Measurements from ENCODE around the gene DNAH17.

Gene DNAH17

GRCh38 chr17:78538033-78538776 is 39.0 kb downstream of the DNAH17 start:
- DNase-seq: no peak

GRCh38 chr17:78537217-78537860 is 39.9 kb downstream of the DNAH17 start:
- no peak for DNase-seq

DNA sequence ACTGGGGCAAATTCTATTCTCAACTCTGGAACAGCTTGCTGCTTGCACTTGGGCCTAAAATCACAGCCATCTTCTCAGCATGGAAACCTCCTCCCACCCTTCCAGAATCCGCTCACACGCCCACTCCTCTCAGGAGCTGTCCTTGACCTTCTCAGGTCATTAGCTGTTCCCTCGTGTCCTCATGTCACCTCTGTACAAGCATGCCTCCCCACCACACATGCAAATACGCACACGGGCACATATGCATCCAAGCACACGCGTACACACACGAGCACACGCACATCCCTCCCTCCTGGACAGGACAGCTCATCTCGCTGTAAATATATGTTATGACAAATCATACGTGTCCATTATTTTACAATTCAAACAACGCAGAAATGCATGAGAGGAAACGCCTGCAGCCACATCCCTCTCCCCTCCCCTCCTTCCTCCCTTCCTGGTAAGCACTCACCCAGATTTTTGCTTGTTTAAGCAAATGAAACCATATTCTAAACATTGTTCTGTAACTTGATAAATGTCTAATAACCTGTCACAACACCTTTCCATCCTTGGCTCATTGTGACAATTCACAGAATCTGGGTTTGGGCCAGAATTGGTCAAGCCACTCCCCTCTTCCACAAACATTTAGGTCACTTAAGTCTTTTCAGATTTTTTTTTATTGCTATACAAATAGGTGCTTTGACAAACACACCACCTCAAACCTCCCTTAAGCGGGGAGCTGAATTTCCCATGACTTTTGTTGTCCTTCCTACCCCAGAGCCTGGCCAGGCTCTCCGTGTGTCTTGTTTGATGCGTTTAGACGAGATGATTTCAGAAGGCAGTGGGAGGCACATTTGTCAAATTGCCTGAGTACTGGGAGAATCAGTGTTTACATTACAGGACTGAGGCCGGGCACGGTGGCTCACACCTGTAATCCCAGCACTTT is 41.7 kb downstream of the DNAH17 start:
- DNase-seq: no peak

DNA sequence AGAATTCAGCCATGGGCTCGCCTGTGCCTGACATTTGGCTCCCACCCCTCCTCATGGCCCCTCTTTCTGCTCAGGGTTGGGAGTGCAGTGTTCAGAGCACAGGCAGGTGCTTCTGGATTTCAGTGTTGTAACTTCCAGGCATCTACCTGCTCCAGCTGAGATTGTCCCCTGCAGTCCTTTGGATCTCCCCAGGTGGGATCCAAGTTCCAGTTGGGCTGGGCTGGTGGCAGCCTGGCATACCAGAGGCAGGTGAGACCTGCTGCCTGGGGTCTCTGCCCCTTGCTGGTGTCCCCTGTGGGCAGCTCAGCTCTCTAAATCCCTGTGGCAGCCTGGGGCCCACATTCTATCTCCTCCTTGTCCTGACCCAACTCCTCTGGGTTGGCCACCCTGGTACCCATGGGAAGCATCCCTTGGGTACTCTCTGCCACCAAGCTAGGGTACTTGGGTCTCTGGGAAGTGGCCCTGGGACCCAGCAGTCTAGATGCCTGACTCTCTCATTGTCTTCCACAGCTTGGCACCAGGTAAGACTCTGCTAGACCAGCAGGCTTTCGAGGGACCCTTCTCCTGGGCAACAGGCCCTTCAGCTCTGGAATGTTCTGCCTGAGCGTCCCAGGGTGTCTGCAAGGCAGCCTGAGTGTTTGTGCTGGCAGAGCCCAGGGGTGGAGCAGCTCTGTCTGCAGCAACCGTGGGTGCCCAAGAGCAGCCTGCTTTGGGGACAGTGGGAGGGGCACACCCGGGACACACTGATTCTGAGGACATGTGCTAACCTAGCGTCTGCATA is 42.5 kb downstream of the DNAH17 start:
- DNase-seq: no peak

- no peak for DNase-seq
These were observed 44.1 kb downstream of the DNAH17 start for GRCh38 chr17:78532922-78533640.

- DNase-seq: no peak
These were observed 44.9 kb downstream of the DNAH17 start for GRCh38 chr17:78532311-78532710.

GRCh38 chr17:78530675-78531074 is 46.5 kb downstream of the DNAH17 start:
- no peak for DNase-seq

- no peak for DNase-seq
These were observed 47.1 kb downstream of the DNAH17 start for GRCh38 chr17:78529871-78530670.

- DNase-seq: no peak
These were observed 47.9 kb downstream of the DNAH17 start for GRCh38 chr17:78529251-78529650.

GRCh38 chr17:78528541-78528940 is 48.7 kb downstream of the DNAH17 start:
- DNase-seq: no peak

DNA sequence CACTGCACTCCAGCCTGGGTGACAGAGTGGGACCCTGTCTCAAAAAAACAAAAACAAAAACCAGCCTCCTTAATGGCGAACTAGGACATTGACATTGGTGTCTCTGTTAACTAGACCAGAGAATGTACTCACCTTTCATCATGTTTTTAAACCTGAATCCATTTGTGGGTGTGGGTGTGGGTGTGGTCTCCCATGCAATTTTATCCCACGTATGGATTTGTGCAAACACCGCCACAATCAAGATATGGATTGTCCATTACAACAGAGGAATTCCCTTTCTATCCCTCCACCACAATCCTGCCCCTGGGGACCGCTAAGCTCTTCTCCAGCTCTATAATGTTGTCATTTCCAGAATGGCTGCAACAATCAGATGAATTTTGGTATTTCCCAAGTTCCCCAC is 49.9 kb downstream of the DNAH17 start:
- no peak for DNase-seq

- no peak for DNase-seq
These were observed 50.8 kb downstream of the DNAH17 start for GRCh38 chr17:78526231-78527025.

DNA sequence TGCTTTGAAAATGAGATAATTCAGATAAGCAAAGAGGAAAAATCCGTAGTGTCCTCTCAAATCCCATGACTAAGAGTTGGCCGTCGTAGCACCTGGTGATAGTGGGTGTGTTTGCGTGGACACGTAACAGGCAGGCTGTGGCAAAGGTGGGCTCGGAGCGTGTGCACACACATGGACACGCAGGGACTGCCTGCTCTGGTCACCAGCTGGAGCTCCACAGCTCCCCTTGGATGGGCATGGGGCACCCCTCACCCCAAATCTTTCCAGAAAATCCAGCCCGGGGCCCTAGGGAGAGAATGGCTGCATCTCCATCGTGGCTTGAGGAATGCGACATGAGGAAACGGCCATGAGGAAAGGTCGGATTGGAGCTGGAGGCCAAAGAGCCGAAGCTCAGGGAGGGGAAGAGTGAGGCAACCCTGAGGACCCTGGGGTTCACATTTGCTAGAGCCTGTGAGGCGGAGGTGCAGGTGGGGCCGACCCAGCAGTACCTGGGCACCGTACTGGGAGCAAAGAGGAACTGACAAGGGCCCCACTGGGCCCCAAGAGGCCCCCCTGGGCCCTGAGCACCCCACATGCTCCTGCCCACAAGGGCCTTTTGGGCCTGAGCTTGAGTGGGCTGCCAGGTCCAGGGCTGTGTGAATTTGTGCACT is 51.6 kb downstream of the DNAH17 start:
- DNase-seq: no peak

DNA sequence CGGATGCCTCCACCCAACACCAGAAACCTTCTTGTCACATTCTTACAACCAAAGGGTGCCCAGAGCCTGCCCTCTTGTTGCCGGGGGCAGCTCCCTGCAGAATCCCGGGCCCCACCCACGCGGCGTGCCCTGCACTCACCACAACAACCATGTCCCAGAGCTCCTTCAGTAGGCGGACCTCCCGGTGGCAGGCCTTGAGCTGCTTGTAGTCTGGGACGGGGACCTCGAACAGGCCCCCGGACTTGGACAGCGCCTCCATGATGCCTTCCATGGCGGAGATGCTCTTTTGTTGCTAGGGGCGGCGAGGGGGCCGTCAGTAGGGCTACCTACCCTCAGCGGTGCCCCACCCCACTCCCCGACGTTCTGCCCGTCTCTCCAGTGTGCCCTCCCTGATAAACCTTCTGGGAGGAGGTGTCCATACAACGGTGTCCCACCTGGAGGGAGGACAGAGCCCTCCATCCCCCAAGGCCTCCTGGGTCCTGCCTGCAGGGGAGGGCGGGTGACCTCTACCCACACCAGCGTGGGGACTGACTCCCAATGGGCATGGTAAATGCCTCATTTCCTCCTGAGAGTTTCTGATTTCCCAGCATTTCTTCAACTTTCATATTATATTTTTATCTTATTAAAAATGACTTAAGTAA is 52.2 kb downstream of the DNAH17 start:
- no peak for DNase-seq

DNA sequence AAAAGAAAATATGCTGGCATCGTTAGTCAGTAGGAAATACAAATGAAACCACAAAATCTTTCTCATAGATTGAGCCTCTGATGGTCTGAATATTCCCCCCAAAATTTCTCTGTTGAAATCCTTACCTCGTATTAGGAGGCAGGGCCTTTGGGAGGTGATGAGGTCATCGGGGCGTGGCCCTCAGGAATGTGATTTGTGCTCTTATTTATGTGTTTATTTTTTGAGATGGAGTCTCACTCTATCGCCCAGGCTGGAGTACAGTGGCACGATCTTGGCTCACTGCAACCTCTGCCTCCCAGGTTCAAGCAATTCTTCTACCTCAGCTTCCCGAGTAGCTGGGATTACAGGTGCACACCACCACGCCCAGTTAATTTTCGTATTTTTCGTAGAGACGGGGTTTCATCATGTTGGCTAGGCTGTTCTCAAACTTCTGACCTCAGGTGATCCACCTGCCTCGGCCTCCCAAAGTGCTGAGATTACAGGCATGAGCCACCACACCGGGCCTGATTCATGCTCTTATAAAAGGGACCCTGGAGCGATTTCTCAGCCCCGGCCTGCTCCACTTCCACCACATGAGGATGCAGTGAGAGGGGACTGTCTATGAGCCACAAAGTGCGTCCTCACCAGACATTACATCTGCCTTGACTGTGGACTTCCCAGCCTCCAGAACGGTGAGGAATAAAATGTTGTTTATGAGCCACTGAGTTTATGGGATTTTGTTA is 53.1 kb downstream of the DNAH17 start:
- no peak for DNase-seq

- no peak for DNase-seq
These were observed 55.0 kb downstream of the DNAH17 start for GRCh38 chr17:78522031-78522809.

GRCh38 chr17:78517421-78517820 is 59.8 kb downstream of the DNAH17 start:
- no peak for DNase-seq

- no peak for DNase-seq
These were observed 61.7 kb downstream of the DNAH17 start for GRCh38 chr17:78515480-78515879.

All from SW 1271 (cell line).